ENCODE data around the gene ZNF358.
A peak's percentile ranks its signal among the peaks of the same experiment; 100 is the strongest.

Gene ZNF358

DNA sequence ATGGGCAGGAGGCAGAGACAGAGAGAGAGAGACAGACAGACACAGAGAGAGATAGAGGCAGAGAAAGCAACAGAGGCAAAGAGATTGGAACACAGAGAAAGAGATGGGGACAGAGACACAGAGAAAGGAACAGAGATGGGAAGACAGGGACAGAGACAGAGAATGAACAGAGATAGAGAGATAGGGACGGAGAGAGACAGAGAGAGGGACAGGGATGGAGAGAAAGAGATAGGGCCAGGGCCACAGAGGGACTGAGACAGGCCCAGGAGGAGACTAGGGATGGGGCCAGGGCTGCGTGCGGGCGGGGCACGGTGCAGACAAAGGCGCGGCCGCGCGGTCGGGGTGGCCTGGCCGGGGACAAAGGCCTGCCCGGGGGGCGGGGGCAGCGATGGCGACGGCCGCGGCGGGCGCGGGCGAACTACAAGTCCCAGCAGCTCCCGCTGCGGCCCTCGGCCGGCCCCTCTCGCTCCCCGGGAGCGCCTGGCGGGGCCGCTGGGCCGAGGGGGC lies at the start of gene ZNF358:
Gene ZNF358 (plus strand): TSS at position 459 of the 507 bp plus-strand sequence. CDS start 3,140 bp downstream, outside the sequence.
- DNase-seq (ENCODE audit: low read depth in 2 of 3, low spot score in 1 of 3), result peak in 1 of 3 donors; percentile 43

DNA sequence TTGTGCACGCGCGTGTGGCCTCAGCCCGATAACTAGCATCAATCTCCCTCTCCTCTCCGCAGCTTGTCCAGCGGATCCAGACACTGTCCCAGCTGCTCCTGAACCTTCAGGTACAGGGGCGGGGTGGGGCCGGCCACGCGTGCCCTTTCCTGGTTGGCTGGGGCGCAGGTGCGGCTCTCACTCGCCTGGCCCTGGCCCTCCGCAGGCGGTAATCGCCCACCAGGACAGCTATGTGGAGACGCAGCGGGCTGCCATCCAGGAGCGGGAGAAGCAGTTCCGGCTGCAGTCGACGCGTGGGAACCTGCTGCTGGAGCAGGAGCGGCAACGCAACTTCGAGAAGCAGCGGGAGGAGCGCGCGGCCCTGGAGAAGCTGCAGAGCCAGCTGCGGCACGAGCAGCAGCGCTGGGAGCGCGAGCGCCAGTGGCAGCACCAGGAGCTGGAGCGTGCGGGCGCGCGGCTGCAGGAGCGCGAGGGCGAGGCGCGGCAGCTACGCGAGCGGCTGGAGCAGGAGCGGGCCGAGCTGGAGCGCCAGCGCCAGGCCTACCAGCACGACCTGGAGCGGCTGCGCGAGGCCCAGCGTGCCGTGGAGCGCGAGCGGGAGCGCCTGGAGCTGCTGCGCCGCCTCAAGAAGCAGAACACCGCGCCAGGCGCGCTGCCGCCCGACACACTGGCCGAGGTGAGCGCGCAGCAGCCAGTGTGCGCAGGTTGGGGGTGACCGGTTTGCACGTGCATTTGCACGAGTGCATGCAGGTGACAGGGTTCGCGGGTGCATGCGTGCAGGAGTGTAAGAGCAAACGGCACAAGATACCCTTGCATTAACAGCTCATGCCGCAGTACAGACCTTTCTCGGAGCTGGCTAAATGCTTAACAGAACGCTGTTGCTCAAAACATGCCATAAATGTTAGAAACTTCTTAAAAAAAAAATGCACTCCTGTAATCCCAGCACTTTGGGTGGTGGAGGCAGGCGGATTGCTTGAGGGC lies 48.6 kb upstream of the ZNF358 start:
- DNase-seq (ENCODE audit: low read depth in 2 of 3, low spot score in 1 of 3), result no peak

GRCh38 chr19:7468840-7469239 lies 47.1 kb upstream of the ZNF358 start:
- DNase-seq (ENCODE audit: low read depth in 2 of 3, low spot score in 1 of 3), result no peak

DNA sequence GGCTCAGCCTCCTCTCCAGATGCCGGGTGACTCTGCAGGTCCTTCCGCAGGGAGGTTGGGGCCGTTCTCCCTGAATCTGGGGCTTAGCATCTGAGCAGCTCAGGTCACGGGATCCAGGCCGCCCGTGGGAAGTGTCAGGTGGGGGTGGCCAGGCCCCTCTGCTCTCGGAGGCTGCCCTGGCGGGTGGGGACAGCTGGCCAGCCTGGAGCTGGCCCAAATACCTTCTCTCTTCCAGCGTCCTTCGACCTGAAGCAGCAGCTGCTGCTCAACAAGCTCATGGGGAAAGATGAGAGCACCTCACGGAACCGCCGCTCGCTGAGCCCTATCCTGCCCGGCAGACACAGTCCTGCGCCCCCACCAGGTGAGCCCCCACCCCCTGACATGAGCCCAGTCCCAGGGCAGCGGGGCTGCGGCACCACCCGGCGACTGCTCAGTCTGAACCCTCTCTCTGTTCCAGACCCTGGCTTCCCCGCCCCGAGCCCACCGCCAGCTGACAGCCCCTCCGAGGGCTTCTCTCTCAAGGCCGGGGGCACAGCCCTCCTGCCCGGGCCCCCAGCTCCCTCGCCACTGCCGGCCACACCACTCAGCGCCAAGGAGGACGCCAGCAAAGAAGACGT lies 46.1 kb upstream of the ZNF358 start:
- DNase-seq (ENCODE audit: low read depth in 2 of 3, low spot score in 1 of 3), result no peak

DNA sequence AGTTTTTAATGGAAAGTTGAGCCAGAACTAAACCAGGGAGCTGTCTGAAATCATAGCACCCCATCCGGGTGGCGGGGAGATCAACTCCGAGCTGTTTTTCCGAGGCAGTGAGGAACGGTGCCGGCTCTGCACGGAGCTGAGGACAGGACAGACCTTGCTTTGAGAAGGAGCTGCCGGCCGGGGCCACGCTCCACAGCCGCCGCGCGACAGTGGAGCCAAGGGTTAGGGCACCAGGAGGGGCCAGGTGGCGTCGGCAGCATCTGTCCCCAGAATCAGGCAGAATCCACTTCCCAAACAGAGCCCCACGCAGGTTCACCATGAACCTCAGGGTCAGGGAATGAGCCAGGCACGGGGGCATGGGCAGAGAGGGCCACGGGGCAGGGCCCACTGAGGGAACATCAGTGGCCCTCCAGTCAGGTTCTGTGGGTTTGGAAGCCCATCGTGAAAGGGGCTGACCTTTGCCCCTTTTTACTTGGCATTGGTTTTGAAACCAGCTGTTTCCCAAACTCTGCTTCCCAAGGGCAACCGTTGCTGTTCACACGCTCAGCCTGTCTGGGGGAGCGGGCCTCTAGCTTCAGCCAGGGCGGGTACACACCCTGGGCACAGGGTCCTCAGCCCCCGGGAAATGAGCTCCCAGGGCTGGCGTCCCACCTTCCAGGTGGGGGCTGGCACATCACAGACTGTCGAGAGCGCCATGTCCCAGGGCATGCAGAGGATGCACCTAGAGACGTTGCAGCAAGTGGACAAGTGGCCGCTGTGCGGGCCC lies 45.2 kb upstream of the ZNF358 start:
- DNase-seq (ENCODE audit: low read depth in 2 of 3, low spot score in 1 of 3), result no peak

DNA sequence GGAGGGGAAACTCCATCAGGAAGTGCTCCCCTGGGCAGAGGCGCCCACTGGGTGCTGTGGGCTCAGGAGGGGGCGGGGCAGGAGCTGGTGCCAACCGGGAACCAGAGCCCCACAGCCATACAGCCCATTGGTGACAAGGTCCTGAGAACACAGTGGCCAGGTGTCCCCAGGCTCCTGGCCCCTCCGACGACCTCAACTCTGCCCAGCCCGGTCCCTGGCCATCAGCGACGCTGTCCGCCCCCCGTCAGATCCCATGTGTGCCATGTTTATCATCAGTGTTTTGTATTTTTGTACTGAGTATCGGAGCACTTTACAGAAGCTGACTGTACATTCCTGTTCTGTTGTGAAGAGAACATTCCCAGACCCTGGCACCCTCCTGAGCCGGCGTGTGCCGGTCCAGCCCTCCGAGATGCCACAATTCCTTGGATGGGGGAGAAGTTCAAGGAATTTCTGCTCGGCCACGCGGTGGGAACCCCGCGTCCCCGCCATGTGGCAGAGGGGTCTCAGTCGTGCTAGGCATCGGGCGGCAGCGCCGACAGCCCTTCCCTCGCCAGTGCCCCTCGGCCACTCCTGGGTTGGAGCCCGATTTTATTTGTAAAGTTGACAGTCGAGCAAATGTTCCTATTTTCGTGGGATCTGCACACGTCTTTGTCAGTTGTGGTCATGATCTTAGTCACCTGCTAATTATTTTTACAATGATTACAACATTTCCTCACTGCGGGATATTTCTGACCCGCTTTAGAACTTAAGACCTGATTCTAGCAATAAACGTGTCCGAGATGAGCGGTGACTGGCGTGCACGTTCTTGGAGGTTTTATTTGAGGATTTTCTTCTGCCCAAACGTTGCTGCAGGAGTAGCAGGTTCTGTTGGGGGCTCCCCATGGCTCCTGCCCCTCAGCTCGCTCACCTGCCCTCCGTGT lies 43.9 kb upstream of the ZNF358 start:
- DNase-seq (ENCODE audit: low read depth in 2 of 3, low spot score in 1 of 3), result no peak

DNA sequence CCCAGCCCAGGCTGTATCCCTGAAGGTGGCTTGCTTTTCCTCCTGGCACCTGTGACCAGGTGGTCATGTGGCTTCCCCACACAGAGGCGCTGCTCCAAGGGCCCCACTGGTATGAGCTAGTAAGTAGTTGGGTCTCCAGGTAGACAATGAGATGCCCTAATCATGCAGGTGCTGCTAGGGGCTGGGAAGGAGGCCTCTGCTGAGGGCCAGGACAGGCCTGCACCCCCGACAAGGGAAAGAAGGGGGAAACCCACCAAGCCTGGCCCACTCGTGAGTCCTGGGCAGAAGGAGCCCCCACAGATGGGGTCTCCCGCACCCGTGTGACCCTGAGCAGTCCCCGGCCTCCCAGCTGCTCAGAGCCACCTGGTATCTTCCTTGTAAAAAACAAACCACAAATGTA lies 40.2 kb upstream of the ZNF358 start:
- DNase-seq (ENCODE audit: low read depth in 2 of 3, low spot score in 1 of 3), result no peak

- DNase-seq (ENCODE audit: low read depth in 2 of 3, low spot score in 1 of 3), result no peak
Measured at GRCh38 chr19:7476241-7476640, 39.7 kb upstream of the ZNF358 start.

DNA sequence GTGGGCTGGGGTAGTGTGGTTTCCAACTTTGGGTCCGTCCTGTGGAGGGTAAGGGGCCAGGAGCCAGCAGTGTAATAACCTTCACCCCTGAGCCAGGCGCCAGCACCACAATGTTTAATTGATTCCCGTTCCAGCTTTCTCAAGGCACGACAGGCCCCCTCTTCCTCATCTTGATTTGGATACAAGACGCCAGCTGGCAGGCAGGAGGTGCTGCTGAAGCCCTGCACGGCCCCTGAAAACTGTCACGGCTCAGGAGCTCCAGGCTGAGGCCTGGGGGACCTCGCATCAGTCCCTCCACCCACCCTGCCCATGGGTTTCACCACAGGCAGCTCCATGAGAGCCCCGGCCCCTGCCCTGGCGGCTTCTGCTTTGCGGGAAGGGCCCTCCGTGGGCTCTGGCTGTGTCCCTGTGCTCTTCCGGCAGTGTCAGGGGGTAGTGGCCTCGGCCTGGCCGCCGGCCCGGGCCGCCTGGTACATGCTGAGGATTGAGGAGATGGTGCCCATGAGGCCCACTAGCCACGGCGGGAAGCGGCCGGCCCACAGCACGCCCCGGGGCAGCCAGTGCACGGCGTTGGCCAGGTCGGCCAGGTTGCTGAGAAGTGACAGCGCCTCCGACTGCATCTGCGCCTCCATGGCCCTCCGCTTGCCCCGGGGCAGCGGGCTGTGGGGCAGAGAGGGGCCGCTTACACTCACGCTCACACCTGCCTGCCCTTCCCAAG lies 39.0 kb upstream of the ZNF358 start:
- no peak for DNase-seq (ENCODE audit: low read depth in 2 of 3, low spot score in 1 of 3)

DNA sequence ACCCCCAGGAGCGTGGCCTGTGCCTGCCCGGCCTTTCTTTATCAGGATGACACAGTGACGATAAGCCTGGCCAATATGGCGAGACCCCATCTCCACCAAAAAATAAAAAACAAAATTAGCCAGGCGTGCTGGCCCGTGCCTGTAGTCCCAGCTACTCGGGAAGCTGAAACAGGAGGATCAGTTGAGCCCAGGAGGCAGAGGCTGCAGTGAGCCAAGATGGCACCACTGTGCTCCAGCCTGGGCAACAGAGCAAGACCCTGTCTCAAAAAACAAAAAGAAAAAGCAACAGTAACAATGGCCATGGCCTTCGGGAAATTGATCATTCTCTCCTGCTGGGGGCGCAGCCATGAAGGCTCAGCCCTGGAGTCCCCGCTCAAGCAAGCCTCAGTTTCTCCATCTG lies 38.1 kb upstream of the ZNF358 start:
- DNase-seq (ENCODE audit: low read depth in 2 of 3, low spot score in 1 of 3), result no peak

DNA sequence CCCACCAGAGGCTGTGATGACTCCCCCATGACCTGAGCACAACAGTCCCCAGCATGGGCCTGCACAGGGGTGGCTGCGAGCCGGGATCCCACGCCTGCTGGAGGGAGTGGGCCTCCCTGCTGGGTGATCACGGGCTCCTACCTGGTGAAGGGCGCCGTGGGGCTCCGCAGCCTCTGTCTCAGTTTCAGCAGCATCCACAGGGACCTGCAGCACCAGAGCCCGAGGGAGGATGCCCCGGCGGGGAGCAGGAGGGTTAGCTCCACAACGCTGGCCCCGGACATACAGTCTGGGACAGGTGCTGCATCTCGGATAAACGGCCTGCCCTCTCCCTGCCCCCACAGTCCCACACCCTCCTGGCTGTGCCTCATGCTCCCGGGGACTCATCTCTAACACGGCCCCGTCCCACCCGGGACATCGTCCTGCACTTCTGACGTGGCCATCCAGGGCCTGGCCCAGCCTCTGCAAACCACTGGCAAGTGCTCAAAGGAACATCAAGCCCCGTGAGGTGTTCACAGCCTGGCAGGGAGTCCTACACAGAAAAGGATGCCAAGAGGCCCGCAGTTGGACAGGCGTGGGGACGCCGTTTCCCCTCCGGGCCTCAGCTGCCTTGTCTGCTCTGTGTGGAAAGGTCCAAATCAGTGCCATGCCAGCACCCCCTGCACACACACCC lies 37.6 kb upstream of the ZNF358 start:
- DNase-seq (ENCODE audit: low read depth in 2 of 3, low spot score in 1 of 3), result no peak

DNA sequence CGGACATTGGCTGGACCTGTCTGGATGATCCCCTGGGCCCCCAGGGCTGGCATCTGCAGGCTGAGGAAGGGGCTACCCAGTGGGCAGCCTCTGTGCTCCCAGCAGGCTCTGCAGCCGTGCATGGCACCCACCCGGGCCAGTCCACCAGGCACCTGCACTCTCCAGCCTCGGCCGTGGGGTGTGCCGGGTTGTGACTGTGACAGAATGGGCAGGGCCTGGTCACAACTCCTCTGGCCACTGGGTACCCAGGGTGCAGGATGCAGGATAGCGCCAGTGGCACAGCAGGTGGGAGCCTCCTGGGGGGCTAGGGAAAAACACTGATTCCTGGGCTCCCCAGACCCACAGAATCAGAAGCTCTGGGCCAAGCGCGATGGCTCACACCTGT lies 37.1 kb upstream of the ZNF358 start:
- no peak for DNase-seq (ENCODE audit: low read depth in 2 of 3, low spot score in 1 of 3)

GRCh38 chr19:7480222-7480969 lies 35.5 kb upstream of the ZNF358 start:
- no peak for DNase-seq (ENCODE audit: low read depth in 2 of 3, low spot score in 1 of 3)

- no peak for DNase-seq (ENCODE audit: low read depth in 2 of 3, low spot score in 1 of 3)
Measured at GRCh38 chr19:7480970-7481255, 35.0 kb upstream of the ZNF358 start.

DNA sequence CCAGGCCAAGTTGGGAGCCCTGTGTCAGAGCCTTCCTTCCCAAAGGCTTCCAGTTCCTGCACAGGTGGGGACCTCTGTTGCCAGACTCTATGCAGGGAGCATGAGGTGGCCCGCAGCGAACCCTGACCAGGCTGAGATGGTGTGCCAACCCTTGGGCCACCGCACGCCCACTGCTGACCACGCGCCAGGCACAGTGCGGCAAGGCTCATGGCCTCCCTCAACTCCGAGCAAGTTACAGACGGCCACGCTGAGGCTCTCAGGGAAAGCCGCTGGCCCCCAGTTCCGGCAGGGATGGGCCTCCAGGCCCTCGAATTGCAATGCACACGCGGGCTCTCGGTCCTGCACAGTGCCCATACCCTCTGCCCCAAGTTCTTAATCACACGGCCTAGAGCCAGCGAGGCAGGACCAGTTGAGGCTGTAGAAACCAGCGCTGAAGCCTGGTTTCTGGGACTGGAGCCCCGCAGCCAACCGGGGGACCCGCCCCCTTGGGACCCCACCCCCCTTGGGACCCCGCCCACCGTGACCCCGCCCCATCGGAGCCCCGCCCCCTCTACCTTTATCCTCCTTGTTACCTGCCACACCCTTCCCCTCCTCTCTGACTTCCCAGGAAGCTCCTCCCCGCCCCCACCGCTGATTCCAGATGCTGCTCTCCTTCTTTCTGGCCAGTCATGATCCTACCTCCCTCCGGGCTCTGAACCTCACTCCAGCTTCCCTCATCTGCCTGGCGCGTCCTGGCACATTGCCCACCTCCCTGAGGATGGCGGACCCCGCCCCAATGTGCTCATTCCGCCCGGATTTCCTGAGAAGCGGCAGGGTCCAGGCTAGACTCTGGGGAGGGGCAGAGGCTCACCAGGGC lies 33.1 kb upstream of the ZNF358 start:
- DNase-seq (ENCODE audit: low read depth in 2 of 3, low spot score in 1 of 3), result no peak

GRCh38 chr19:7483720-7484201 lies 32.1 kb upstream of the ZNF358 start:
- DNase-seq (ENCODE audit: low read depth in 2 of 3, low spot score in 1 of 3), result no peak

- DNase-seq (ENCODE audit: low read depth in 2 of 3, low spot score in 1 of 3), result no peak
Measured at GRCh38 chr19:7486923-7487322, 29.0 kb upstream of the ZNF358 start.

Measured in stimulated activated CD4-positive, alpha-beta T cell treated with anti-CD3 and anti-CD28 coated beads, Interleukin-12 subunit alpha, Interleukin-12 subunit beta, amount 100 ng/mL, for 48 hours (primary cell).